K562 (cell line): ENCODE measurements around the gene LIN28B. TPM values are rescaled to one million over a fixed set of nuclear protein-coding genes. Genes with fewer than 3 reads are reported as not detected.

ENCODE experiments used
- EP300 ChIP-seq: IDR thresholded peaks from 2 replicates; pipeline ENCODE4 v1.6.1; 2012; ENCODE audit warnings: low read length, improper control_type of control experiment
- ETV1 ChIP-seq: fragments of 450-650 bp; conservative IDR thresholded peaks from 2 replicates; pipeline ENCODE4 v1.6.1; 2016; ENCODE audit warnings: missing genetic modification characterization, control low read depth, low read depth, missing compliant biosample characterization
- NFATC3 ChIP-seq: fragments of 450-650 bp; IDR thresholded peaks from 2 replicates; pipeline ENCODE4 v1.6.1; 2017; ENCODE audit warnings: mild to moderate bottlenecking
- RBM17 ChIP-seq: fragments of 200-400 bp; formaldehyde crosslinking; IDR thresholded peaks from 2 replicates; pipeline ENCODE4 v1.6.1; 2017; ENCODE audit warnings: low read depth, mild to moderate bottlenecking, low read length, borderline replicate concordance
- XRCC5 ChIP-seq: fragments of 200-400 bp; formaldehyde crosslinking; IDR thresholded peaks from 2 replicates; pipeline ENCODE4 v1.6.1; 2017; ENCODE audit warnings: low read depth, mild to moderate bottlenecking, low read length
- ZNF41 ChIP-seq: fragments of 250-450 bp; sonication (Bioruptor Pico); conservative IDR thresholded peaks from 2 replicates; pipeline ENCODE4 v1.4.0; 2020; ENCODE audit warnings: mild to moderate bottlenecking
- polyA plus RNA-seq, 8 experiments: library from polyadenylated mRNA; depleted of rRNA in 4 of 8; stranded (reverse) in 5 of 8; unstranded in 3 of 8; fragments of >200 nt; fragmentation: Nextera tagmentation in 2 of 8; fragmentation: Illumina TruSeq in 1 of 8; extraction: Ambion mirVana in 2 of 8; extraction: Trizol in 1 of 8; gene quantifications; 2 replicates each; pipeline versions ENCODE4 v1.2.1 to v1.2.3, GENCODE V29; 2011 to 2014; ENCODE audit warnings: inconsistent platforms in 1 of 8, missing spikeins in 1 of 8
- total RNA-seq, 7 experiments: library from RNA; depleted of rRNA in 6 of 7; stranded (reverse); fragments of >200 nt in 6 of 7; fragmentation: Illumina TruSeq in 2 of 7; extraction: Trizol in 2 of 7; gene quantifications; 2 replicates each; pipeline versions ENCODE4 v1.2.1 to v1.2.3, GENCODE V29; 2011 to 2021; ENCODE audit warnings: low replicate concordance in 1 of 7
- TF ChIP-seq, protein P1 (sequence below), 2 experiments: fragments of 450-650 bp; formaldehyde crosslinking in 1 of 2; IDR thresholded peaks; 2 replicates each; pipeline versions ENCODE4 v1.4.0 to v1.6.1; 2014 to 2020; ENCODE audit warnings: mild to moderate bottlenecking in 2 of 2, borderline replicate concordance in 1 of 2, low read depth in 1 of 2
- TF ChIP-seq, protein P2 (sequence below): fragments of 250-450 bp; sonication (Bioruptor Pico); IDR thresholded peaks from 2 replicates; pipeline ENCODE4 v1.4.0; 2020; ENCODE audit warnings: mild to moderate bottlenecking, moderate library complexity, borderline replicate concordance

The LIN28B gene
- total and polyA plus RNA-seq, 9 of the 15 experiments (the other 6 are each of a cell fraction or from before 2014, with no cell fraction given): 20.9 to 77.3 (median 42.1) TPM

DNA sequence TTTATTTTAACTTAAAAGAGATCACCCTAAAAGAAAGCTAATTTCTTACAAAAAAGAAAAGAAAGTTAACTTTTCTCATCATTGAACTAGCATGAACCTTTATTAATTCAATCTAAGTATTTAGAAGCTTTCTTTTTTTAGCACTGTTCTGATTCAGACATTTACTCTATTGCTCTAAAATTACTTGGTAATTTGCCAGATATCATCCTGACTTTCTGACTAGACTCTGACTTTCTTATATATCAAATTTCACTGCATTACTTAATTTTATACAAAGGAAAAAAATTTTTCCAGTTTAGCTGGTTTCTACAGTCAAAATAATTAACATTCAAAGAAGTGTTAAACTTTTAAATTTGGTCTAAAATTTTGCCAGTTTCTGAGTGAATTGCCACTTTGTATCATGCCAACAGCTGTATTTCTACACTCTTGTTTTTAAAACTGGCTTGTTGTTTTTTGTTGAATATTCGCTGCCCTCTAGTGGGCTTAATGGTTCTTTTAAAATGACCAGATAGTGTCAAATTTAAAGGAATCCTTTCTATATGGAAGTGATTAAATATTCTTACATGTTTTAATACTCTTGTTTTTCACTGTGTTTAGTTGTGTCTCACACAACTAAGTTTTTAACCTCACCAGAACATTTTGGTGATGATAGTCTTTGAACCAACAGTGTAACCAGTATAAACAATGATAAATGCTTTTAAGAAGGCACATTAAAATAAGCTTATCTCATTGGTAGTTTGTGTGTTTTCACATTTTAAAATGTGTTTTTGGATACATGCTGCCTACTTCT, 120.9 kb downstream of the LIN28B start (continued):
- TF ChIP-seq, protein P1, sequence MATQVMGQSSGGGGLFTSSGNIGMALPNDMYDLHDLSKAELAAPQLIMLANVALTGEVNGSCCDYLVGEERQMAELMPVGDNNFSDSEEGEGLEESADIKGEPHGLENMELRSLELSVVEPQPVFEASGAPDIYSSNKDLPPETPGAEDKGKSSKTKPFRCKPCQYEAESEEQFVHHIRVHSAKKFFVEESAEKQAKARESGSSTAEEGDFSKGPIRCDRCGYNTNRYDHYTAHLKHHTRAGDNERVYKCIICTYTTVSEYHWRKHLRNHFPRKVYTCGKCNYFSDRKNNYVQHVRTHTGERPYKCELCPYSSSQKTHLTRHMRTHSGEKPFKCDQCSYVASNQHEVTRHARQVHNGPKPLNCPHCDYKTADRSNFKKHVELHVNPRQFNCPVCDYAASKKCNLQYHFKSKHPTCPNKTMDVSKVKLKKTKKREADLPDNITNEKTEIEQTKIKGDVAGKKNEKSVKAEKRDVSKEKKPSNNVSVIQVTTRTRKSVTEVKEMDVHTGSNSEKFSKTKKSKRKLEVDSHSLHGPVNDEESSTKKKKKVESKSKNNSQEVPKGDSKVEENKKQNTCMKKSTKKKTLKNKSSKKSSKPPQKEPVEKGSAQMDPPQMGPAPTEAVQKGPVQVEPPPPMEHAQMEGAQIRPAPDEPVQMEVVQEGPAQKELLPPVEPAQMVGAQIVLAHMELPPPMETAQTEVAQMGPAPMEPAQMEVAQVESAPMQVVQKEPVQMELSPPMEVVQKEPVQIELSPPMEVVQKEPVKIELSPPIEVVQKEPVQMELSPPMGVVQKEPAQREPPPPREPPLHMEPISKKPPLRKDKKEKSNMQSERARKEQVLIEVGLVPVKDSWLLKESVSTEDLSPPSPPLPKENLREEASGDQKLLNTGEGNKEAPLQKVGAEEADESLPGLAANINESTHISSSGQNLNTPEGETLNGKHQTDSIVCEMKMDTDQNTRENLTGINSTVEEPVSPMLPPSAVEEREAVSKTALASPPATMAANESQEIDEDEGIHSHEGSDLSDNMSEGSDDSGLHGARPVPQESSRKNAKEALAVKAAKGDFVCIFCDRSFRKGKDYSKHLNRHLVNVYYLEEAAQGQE (IDR thresholded peaks at IDR 0.05; ENCODE audit: borderline replicate concordance): peak; percentile 82
- TF ChIP-seq, protein P1 (CRISPR knock-in tag; IDR thresholded peaks at IDR 0.05; ENCODE audit: low read depth): no peak
- TF ChIP-seq RBM17: no peak
- TF ChIP-seq ZNF41 (CRISPR knock-in tag): no peak
- TF ChIP-seq NFATC3: no peak
- no peak for TF ChIP-seq EP300
- no peak for TF ChIP-seq XRCC5
- TF ChIP-seq, protein P2, sequence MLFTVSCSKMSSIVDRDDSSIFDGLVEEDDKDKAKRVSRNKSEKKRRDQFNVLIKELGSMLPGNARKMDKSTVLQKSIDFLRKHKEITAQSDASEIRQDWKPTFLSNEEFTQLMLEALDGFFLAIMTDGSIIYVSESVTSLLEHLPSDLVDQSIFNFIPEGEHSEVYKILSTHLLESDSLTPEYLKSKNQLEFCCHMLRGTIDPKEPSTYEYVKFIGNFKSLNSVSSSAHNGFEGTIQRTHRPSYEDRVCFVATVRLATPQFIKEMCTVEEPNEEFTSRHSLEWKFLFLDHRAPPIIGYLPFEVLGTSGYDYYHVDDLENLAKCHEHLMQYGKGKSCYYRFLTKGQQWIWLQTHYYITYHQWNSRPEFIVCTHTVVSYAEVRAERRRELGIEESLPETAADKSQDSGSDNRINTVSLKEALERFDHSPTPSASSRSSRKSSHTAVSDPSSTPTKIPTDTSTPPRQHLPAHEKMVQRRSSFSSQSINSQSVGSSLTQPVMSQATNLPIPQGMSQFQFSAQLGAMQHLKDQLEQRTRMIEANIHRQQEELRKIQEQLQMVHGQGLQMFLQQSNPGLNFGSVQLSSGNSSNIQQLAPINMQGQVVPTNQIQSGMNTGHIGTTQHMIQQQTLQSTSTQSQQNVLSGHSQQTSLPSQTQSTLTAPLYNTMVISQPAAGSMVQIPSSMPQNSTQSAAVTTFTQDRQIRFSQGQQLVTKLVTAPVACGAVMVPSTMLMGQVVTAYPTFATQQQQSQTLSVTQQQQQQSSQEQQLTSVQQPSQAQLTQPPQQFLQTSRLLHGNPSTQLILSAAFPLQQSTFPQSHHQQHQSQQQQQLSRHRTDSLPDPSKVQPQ: no peak
- no peak for TF ChIP-seq ETV1 (tag)
